Gastroesophageal sphincter (tissue), 3 donors: ENCODE measurements around the gene MATN3.

Experiments used
- EP300 ChIP-seq: sonication (generic); formaldehyde crosslinking; IDR thresholded peaks from one replicate; pipeline ENCODE4 v1.6.1; 2017; ENCODE audit warnings: antibody characterized with exemption, mild to moderate bottlenecking
- POLR2AphosphoS5 ChIP-seq: sonication (generic); formaldehyde crosslinking; IDR thresholded peaks from one replicate; pipeline ENCODE4 v1.6.1; 2017; ENCODE audit warnings: antibody characterized with exemption
- TF ChIP-seq, protein P1 (sequence below), 4 experiments: fragments of 200-600 bp in 2 of 4; fragments of 450-650 bp in 2 of 4; sonication (generic) in 1 of 4; IDR thresholded peaks; one replicate each; pipeline ENCODE4 v1.5.1; 2017 to 2019; ENCODE audit warnings: antibody characterized with exemption in 4 of 4, mild to moderate bottlenecking in 2 of 4, moderate library complexity in 2 of 4

DNA sequence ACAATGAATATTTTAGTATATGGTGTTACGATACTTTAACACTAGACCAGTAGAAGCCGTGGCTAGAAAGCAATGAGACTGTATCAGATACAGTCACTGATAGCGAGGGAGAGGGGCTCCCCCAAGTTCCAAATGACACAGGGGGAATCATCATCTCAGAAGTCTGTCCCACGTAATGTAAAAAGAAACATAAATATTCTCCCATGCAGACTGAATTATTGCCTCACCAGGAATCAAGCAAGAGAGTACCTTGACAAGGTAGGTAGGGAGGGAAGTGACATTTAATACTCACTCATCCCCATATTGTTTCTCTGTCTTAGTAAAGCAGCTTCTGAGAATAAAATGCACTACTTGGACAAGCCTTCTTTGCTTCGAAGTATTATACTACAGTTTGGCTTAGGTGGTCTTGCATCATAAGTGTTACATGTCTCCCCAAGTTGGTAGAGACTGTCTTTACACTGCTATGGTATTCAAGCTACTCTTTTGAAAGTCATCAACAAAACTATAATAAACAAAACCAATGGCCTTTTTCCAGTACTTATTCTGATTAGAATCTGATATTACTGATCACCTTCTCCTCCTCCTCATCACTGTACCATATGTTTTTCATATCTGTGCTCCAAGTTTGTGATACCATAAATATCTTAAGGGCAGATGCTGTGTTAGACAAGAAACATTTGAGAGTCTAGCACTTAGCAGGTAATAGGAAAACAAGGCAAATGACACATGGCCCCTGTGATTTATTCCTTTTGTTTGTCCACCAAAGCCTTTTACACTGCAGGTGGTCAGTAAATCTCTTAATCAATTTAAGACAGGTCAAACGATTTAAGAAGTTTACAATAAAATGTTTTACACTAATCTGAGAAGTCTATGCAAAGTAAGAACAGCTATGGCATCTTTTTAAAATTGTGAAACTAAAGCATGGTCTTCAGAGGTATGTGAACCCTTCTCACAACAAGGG lies 36.3 kb upstream of the MATN3 start:
- TF ChIP-seq, protein P1, sequence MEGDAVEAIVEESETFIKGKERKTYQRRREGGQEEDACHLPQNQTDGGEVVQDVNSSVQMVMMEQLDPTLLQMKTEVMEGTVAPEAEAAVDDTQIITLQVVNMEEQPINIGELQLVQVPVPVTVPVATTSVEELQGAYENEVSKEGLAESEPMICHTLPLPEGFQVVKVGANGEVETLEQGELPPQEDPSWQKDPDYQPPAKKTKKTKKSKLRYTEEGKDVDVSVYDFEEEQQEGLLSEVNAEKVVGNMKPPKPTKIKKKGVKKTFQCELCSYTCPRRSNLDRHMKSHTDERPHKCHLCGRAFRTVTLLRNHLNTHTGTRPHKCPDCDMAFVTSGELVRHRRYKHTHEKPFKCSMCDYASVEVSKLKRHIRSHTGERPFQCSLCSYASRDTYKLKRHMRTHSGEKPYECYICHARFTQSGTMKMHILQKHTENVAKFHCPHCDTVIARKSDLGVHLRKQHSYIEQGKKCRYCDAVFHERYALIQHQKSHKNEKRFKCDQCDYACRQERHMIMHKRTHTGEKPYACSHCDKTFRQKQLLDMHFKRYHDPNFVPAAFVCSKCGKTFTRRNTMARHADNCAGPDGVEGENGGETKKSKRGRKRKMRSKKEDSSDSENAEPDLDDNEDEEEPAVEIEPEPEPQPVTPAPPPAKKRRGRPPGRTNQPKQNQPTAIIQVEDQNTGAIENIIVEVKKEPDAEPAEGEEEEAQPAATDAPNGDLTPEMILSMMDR (IDR thresholded peaks at IDR 0.05), result no peak
- no peak for TF ChIP-seq POLR2AphosphoS5
- TF ChIP-seq EP300, result no peak
